Esophagus muscularis mucosa (tissue), 4 donors: ENCODE measurements around the gene CTF1. TPM values are rescaled to one million over a fixed set of nuclear protein-coding genes. Genes with fewer than 3 reads are reported as not detected.

Experiments
- DNase-seq: peaks from one replicate; pipeline ENCODE4 v3.0.0-alpha.2; 2017; ENCODE audit errors: extremely low spot score
- H3K27ac ChIP-seq, 4 donors: fragments of 200-600 bp; sonication (generic); replicated peaks in 1 of 4; 1 replicate in 3 of 4; 2 replicates in 1 of 4; pipeline ENCODE4 v1.5.1; 2016 to 2019; ENCODE audit warnings: mild to moderate bottlenecking in 1 of 4
- H3K27me3 ChIP-seq, 4 donors: fragments of 200-600 bp; sonication (generic); one replicate each; pipeline versions ENCODE4 v1.5.1 to v1.6.0; 2016 to 2019
- H3K36me3 ChIP-seq, 4 donors: fragments of 200-600 bp; sonication (generic); one replicate each; pipeline ENCODE4 v1.5.1; 2016 to 2019
- H3K4me1 ChIP-seq, 4 donors: fragments of 200-600 bp; sonication (generic); one replicate each; pipeline ENCODE4 v1.5.1; 2016 to 2019
- H3K4me3 ChIP-seq, 4 donors: fragments of 200-600 bp; sonication (generic); 1 replicate in 2 of 4; 2 replicates in 2 of 4; pipeline ENCODE4 v1.5.1; 2016 to 2019; ENCODE audit warnings: mild to moderate bottlenecking in 4 of 4, moderate library complexity in 1 of 4
- H3K9me3 ChIP-seq, 4 donors: fragments of 200-600 bp; sonication (generic); 1 replicate in 3 of 4; 2 replicates in 1 of 4; pipeline ENCODE4 v1.5.1; 2016 to 2019
- EP300 ChIP-seq: sonication (generic); formaldehyde crosslinking; IDR thresholded peaks from one replicate; pipeline ENCODE4 v1.6.1; 2017; ENCODE audit warnings: antibody characterized with exemption
- POLR2A ChIP-seq: fragments of 450-650 bp; IDR thresholded peaks from one replicate; pipeline ENCODE4 v1.6.1; 2017; ENCODE audit warnings: antibody characterized with exemption, moderate library complexity, mild to moderate bottlenecking, low read depth
- POLR2AphosphoS5 ChIP-seq, 2 donors: sonication (generic); formaldehyde crosslinking; IDR thresholded peaks; one replicate each; pipeline ENCODE4 v1.6.1; 2017; ENCODE audit warnings: antibody characterized with exemption in 2 of 2
- WGBS: methylation state at CpG from one replicate; pipeline ENCODE4 v1.1.5; 2018; 5-methylcytosine and 5-hydroxymethylcytosine counted together
- intact Hi-C: fragments of 100-400 bp; cut with DNase I; formaldehyde crosslinking; loops from one replicate; pipeline ENCODE4 v1.15.1; 2023
- total RNA-seq, 4 donors: library from RNA; depleted of rRNA; stranded (reverse); fragments of >200 nt; gene quantifications; one replicate each; pipeline versions ENCODE4 v1.1.0 to v1.2.1, GENCODE V29; 2016
- TF ChIP-seq, protein P1 (sequence below), 3 experiments: fragments of 200-600 bp in 2 of 3; fragments of 450-650 bp in 1 of 3; sonication (generic) in 2 of 3; IDR thresholded peaks; one replicate each; pipeline ENCODE4 v1.5.1; 2017 to 2019; ENCODE audit warnings: antibody characterized with exemption in 3 of 3, mild to moderate bottlenecking in 2 of 3, moderate library complexity in 1 of 3

CTF1 gene
- total RNA-seq, 4 donors from 2014 or later, result 6.2 to 18.8 (median 10.9) TPM

DNA sequence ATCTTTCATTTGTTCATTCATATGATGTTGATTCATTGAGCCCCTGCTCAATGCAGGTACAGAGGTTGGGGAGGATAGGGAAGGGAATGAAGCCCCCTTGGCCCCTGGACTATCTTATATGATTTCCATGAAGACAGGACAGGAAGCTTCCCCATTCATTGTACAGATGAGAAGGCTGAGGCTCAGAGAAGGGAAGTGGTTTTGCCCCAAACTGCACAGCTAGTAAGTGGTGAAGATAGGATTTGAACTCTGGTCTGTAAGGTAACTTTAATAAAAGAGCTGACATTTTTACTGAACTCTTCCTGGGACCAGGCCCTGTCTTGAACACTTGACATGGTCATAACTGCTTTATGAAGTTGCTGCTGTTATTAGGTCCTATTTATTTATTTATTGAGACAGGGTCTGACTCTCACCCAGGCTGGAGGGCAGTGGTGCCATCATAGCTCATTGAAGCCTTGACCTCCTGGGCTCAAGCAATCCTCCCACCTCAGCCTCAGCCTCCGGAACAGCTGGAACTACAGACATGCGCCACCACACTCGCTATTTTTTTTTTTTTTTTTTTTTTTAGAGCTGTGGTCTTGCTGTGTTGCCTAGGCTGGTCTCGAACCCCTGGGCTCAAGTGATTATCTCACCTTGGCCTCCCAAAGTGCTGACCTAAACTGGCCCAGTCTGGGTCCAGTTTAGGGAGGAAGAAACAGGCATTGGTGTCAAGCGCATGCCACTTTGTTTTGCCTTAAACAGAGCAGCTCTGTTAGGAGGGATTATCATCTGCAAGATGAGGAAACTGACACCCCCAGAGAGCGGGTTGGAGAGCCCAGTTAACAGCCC lies 5.0 kb downstream of the CTF1 start:
- H3K4me1 ChIP-seq, result peaks cover 10 to 44% (median 35%) of the 10 kb centered on the region in 4 donors
- 37% methylated on average over 6 of the region's 6 CpGs for WGBS
- no peak for TF ChIP-seq EP300
- no peak for TF ChIP-seq POLR2AphosphoS5 (IDR thresholded peaks at IDR 0.05)
- TF ChIP-seq, protein P1, sequence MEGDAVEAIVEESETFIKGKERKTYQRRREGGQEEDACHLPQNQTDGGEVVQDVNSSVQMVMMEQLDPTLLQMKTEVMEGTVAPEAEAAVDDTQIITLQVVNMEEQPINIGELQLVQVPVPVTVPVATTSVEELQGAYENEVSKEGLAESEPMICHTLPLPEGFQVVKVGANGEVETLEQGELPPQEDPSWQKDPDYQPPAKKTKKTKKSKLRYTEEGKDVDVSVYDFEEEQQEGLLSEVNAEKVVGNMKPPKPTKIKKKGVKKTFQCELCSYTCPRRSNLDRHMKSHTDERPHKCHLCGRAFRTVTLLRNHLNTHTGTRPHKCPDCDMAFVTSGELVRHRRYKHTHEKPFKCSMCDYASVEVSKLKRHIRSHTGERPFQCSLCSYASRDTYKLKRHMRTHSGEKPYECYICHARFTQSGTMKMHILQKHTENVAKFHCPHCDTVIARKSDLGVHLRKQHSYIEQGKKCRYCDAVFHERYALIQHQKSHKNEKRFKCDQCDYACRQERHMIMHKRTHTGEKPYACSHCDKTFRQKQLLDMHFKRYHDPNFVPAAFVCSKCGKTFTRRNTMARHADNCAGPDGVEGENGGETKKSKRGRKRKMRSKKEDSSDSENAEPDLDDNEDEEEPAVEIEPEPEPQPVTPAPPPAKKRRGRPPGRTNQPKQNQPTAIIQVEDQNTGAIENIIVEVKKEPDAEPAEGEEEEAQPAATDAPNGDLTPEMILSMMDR (IDR thresholded peaks at IDR 0.05), result no peak
- TF ChIP-seq POLR2A, result no peak
- H3K27ac ChIP-seq, result peak overlapping the region; percentile 84 to 91 (median 89)
- intact Hi-C loops, result loop anchor here (2.0 kb wide), 1 partner anchor 57 kb away; no protein-coding TSS in a partner anchor
- peak overlapping the region; percentile 63 to 68 (median 65) for H3K4me3 ChIP-seq
- no peaks in the 10 kb centered on the region for H3K9me3 ChIP-seq
- DNase-seq, result no peak
- H3K36me3 ChIP-seq, result peaks cover 0 to 4% (median 0%) of the 10 kb centered on the region in 4 donors
- no peaks in the 10 kb centered on the region for H3K27me3 ChIP-seq

DNA sequence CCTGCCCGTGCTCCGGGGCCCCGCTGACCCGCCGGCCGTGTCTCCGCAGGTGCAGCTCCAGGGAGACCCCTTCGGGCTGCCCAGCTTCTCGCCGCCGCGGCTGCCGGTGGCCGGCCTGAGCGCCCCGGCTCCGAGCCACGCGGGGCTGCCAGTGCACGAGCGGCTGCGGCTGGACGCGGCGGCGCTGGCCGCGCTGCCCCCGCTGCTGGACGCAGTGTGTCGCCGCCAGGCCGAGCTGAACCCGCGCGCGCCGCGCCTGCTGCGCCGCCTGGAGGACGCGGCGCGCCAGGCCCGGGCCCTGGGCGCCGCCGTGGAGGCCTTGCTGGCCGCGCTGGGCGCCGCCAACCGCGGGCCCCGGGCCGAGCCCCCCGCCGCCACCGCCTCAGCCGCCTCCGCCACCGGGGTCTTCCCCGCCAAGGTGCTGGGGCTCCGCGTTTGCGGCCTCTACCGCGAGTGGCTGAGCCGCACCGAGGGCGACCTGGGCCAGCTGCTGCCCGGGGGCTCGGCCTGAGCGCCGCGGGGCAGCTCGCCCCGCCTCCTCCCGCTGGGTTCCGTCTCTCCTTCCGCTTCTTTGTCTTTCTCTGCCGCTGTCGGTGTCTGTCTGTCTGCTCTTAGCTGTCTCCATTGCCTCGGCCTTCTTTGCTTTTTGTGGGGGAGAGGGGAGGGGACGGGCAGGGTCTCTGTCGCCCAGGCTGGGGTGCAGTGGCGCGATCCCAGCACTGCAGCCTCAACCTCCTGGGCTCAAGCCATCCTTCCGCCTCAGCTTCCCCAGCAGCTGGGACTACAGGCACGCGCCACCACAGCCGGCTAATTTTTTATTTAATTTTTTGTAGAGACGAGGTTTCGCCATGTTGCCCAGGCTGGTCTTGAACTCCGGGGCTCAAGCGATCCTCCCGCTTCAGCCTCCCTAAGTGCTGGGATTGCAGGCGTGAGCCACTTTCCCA lies 5.9 kb downstream of the CTF1 start:
- DNase-seq, result no peak
- TF ChIP-seq POLR2A, result no peak
- no peak for TF ChIP-seq EP300
- TF ChIP-seq, protein P1 (IDR thresholded peaks at IDR 0.05), result peak in 2 of 3 experiments; percentile 47 to 61
- TF ChIP-seq POLR2AphosphoS5 (IDR thresholded peaks at IDR 0.05), result peak in 1 of 2 donors; percentile 15
- H3K27me3 ChIP-seq, result no peaks in the 10 kb centered on the region
- intact Hi-C loops, result no loop called here
- peak overlapping the region; percentile 84 to 91 (median 89) for H3K27ac ChIP-seq
- peaks cover 9 to 41% (median 32%) of the 10 kb centered on the region in 4 donors for H3K4me1 ChIP-seq
- 27% methylated on average over 33 of the region's 99 CpGs for WGBS
- no peaks in the 10 kb centered on the region for H3K9me3 ChIP-seq
- peak overlapping the region; percentile 63 to 68 (median 65) for H3K4me3 ChIP-seq
- H3K36me3 ChIP-seq, result peaks cover 0 to 4% (median 0%) of the 10 kb centered on the region in 4 donors

DNA sequence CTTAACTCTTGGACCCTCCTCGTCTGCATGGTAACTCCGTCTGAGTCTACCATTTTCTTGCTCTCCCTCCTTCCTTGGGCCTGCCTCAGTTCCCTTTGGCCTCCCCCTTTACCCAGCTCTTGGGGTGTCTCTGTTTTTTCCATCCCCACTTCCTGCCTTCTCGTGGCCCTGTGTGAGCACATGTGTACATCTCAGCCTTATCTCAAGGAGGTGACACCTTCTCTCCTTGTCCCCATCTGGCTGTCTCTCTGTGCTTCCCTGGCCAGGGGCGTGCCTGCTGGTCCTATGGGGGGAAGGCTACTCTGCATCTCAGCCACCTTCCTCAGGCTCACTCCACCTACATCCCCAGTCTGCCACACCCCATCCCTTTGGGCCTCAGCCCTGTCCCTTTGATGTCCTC lies 6.6 kb downstream of the CTF1 start:
- Histone ChIP-seq H3K9me3 (no peaks in the 10 kb centered on the region), H3K36me3 (peaks cover 0 to 4% (median 0%) of the 10 kb centered on the region in 4 donors), H3K27ac (peak overlapping the region; percentile 84 to 91 (median 89)), H3K27me3 (no peaks in the 10 kb centered on the region), H3K4me3 (peak overlapping the region in 3 of 4 donors; percentile 63 to 68 (median 64)), H3K4me1 (peaks cover 9 to 37% (median 28%) of the 10 kb centered on the region in 4 donors)
- 82% methylated on average over 4 of the region's 4 CpGs for WGBS
- no peak for TF ChIP-seq POLR2AphosphoS5 (IDR thresholded peaks at IDR 0.05)
- no peak for TF ChIP-seq EP300
- no peak for TF ChIP-seq POLR2A
- TF ChIP-seq, protein P1 (IDR thresholded peaks at IDR 0.05), result no peak
- no peak for DNase-seq
- intact Hi-C loops, result no loop called here

DNA sequence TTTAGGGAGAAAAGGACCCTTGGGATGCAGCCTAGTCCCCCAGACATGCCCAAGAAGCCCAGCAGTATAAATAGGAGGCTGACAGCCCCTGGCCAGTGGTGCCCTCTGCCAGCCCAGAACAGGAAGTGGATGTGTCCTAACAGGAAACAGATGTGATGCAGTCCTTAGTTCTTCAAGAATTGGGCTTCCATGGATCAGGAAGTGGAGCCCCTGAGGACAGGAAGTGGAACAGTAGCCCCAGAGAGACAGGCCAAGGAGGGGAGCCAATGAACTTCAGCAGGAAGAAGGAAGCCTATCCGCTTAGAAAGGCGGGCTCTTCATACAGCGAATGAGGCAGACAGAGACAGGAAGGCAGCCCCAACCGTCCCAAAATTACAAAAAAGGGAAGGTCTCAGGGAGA lies 7.2 kb downstream of the CTF1 start:
- TF ChIP-seq EP300 (no peak), POLR2AphosphoS5 (IDR thresholded peaks at IDR 0.05) (peak in 1 of 2 donors; percentile 27)
- H3K4me1 ChIP-seq, result peaks cover 9 to 37% (median 28%) of the 10 kb centered on the region in 4 donors
- intact Hi-C loops, result no loop called here
- no peak for DNase-seq
- H3K4me3 ChIP-seq, result no peak overlapping the region
- 66% methylated on average over 4 of the region's 4 CpGs for WGBS
- no peaks in the 10 kb centered on the region for H3K9me3 ChIP-seq
- H3K27me3 ChIP-seq, result no peaks in the 10 kb centered on the region
- H3K27ac ChIP-seq, result peak overlapping the region; percentile 84 to 91 (median 89)
- H3K36me3 ChIP-seq, result peaks cover 0 to 4% (median 0%) of the 10 kb centered on the region in 4 donors
